Spleen (tissue), 11 donors: ENCODE data around the gene WDFY4. TPM values are rescaled to one million over a fixed set of nuclear protein-coding genes. Genes with fewer than 3 reads are reported as not detected.

Experiments used
- DNase-seq: peaks from one replicate; pipeline ENCODE4 v3.0.0-alpha.2; 2020
- H3K27ac ChIP-seq, 8 donors: fragments of 200-600 bp; sonication (generic) in 7 of 8; 1 replicate in 4 of 8; 2 replicates in 4 of 8; pipeline versions ENCODE4 v1.5.0 to v1.8.0; 2016 to 2021; ENCODE audit warnings: inconsistent platforms in 4 of 8, mild to moderate bottlenecking in 4 of 8, moderate library complexity in 1 of 8
- H3K27me3 ChIP-seq, 7 donors: fragments of 200-600 bp; sonication (generic) in 6 of 7; replicated peaks in 1 of 7; 1 replicate in 4 of 7; 2 replicates in 3 of 7; pipeline versions ENCODE4 v1.5.0 to v1.8.0; 2016 to 2021; ENCODE audit warnings: inconsistent platforms in 3 of 7, mild to moderate bottlenecking in 1 of 7
- H3K36me3 ChIP-seq, 6 donors: fragments of 200-600 bp; sonication (generic) in 5 of 6; 1 replicate in 4 of 6; 2 replicates in 2 of 6; pipeline versions ENCODE4 v1.5.0 to v1.8.0; 2016 to 2021; ENCODE audit warnings: inconsistent platforms in 2 of 6
- H3K4me1 ChIP-seq, 6 donors: fragments of 200-600 bp; sonication (generic) in 5 of 6; 1 replicate in 3 of 6; 2 replicates in 3 of 6; pipeline versions ENCODE4 v1.5.0 to v1.8.0; 2016 to 2021; ENCODE audit warnings: inconsistent platforms in 3 of 6
- H3K4me3 ChIP-seq, 8 donors: fragments of 200-600 bp; sonication (generic) in 7 of 8; 1 replicate in 4 of 8; 2 replicates in 4 of 8; pipeline versions ENCODE4 v1.5.0 to v1.8.0; 2016 to 2021; ENCODE audit warnings: inconsistent platforms in 4 of 8, mild to moderate bottlenecking in 4 of 8, moderate library complexity in 2 of 8
- H3K9me3 ChIP-seq, 8 donors: fragments of 200-600 bp; sonication (generic) in 7 of 8; 1 replicate in 4 of 8; 2 replicates in 4 of 8; pipeline versions ENCODE4 v1.5.0 to v1.8.0; 2016 to 2021; ENCODE audit warnings: inconsistent platforms in 4 of 8
- CTCF ChIP-seq, 11 experiments: fragments of 200-600 bp in 7 of 11; fragments of 450-650 bp in 4 of 11; sonication (generic) in 4 of 11; IDR thresholded peaks in 8 of 11; conservative IDR thresholded peaks in 3 of 11; 1 replicate in 7 of 11; 2 replicates in 4 of 11; pipeline versions ENCODE4 v1.4.0 to v1.8.0; 2016 to 2021; ENCODE audit warnings: antibody characterized with exemption in 11 of 11, inconsistent platforms in 4 of 11, mild to moderate bottlenecking in 1 of 11
- POLR2A ChIP-seq, 3 donors: fragments of 450-650 bp; IDR thresholded peaks; one replicate each; pipeline ENCODE4 v1.5.1; 2017; ENCODE audit warnings: antibody characterized with exemption in 3 of 3, mild to moderate bottlenecking in 1 of 3
- POLR2AphosphoS5 ChIP-seq, 3 donors: sonication (generic); formaldehyde crosslinking; IDR thresholded peaks; one replicate each; pipeline ENCODE4 v1.5.1; 2017; ENCODE audit warnings: antibody characterized with exemption in 3 of 3
- WGBS, 5 donors: extraction: QIAGEN DNeasy Blood & Tissue Kit in 3 of 5; methylation state at CpG; one replicate each; pipeline versions ENCODE4 v1.1.5 to v1.1.7; 2013 to 2018; 5-methylcytosine and 5-hydroxymethylcytosine counted together
- intact Hi-C: fragments of 100-400 bp; cut with DNase I; formaldehyde crosslinking; loops from one replicate; pipeline ENCODE4 v1.15.0; 2023; ENCODE audit warnings: low total_unique reads
- polyA plus RNA-seq, 3 donors: library from polyadenylated mRNA; stranded (reverse); fragments of 200-250 nt; gene quantifications; one replicate each; pipeline ENCODE4 v1.2.1, GENCODE V29; 2013
- total RNA-seq, 7 donors: library from RNA; depleted of rRNA in 3 of 7; stranded (reverse); fragments of >200 nt in 3 of 7; fragmentation: NEBNext Ultra II Directional in 4 of 7; extraction: Animal tissue kit (Norgen Biotek cat#: 25700) in 4 of 7; gene quantifications; one replicate each; pipeline versions ENCODE4 v1.1.0 to v1.2.1, GENCODE V29; 2016 to 2021
- donor health status: healthy with polysubstance abuse.
- donor health status: DM: no; HTN: no; CAD: no; lungs with moderate emphysema.
- donor health status: DM: no; HTN: no; CAD: no.
- donor health status: Bipolar disorder and iron deficiency.
- donor health status: healthy.
- donor health status: DM: no; HTN: no; CAD: no.
- donor health status: DM: yes; HTN: yes; CAD: no.

Gene WDFY4
- total and polyA plus RNA-seq, 10 donors: 31.7 to 120 (median 88.9) TPM

- Histone ChIP-seq H3K27ac (no peak overlapping the region), H3K4me3 (no peak overlapping the region), H3K27me3 (no peaks in the 10 kb centered on the region), H3K4me1 (no peaks in the 10 kb centered on the region), H3K36me3 (peaks cover 0 to 85% (median 52%) of the 10 kb centered on the region in 6 donors), H3K9me3 (no peaks in the 10 kb centered on the region)
- DNase-seq: no peak
- WGBS, 5 donors: 89 to 97% (median 91%) methylated on average over 6 of the region's 6 CpGs
- intact Hi-C loops: no loop called here
- no peak for TF ChIP-seq POLR2AphosphoS5 (IDR thresholded peaks at IDR 0.05)
- no peak for TF ChIP-seq CTCF (IDR thresholded peaks at IDR 0.05 in 8 of 11, conservative IDR thresholded peaks at IDR 0.05 in 3 of 11)
- no peak for TF ChIP-seq POLR2A (IDR thresholded peaks at IDR 0.05)
These were observed 95.0 kb downstream of the WDFY4 start for GRCh38 chr10:48779546-48780152.

DNA sequence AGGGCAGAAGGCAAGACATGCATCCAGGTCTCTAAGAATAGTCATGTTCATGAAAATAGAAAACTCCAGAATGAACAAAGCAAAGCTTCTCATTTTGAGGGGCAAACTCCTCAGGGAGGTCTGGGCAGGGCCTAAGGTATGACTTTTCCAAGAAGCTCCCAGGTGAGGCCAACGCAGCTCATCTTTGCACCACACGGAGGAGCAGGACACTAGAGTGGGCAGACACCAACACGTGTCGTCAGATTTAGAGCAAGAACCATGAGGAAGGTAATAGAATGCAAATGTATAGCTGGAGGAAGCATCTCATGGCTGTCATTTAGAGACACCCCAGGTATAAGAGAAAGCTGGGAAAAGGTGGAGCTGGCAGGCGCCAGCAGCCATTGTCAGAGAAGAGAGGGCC, 95.7 kb downstream of the WDFY4 start:
- intact Hi-C loops: no loop called here
- H3K9me3 ChIP-seq: no peaks in the 10 kb centered on the region
- 91 to 96% (median 94%) methylated on average over 5 of the region's 5 CpGs for WGBS, 5 donors
- H3K27ac ChIP-seq: no peak overlapping the region
- no peaks in the 10 kb centered on the region for H3K27me3 ChIP-seq
- no peak for DNase-seq
- no peak for TF ChIP-seq POLR2AphosphoS5 (IDR thresholded peaks at IDR 0.05)
- TF ChIP-seq POLR2A (IDR thresholded peaks at IDR 0.05): no peak
- TF ChIP-seq CTCF (IDR thresholded peaks at IDR 0.05 in 8 of 11, conservative IDR thresholded peaks at IDR 0.05 in 3 of 11): no peak
- H3K4me3 ChIP-seq: no peak overlapping the region
- H3K36me3 ChIP-seq: peaks cover 0 to 85% (median 48%) of the 10 kb centered on the region in 6 donors
- no peaks in the 10 kb centered on the region for H3K4me1 ChIP-seq

- Histone ChIP-seq H3K36me3 (peaks cover 0 to 84% (median 35%) of the 10 kb centered on the region in 6 donors), H3K9me3 (no peaks in the 10 kb centered on the region), H3K4me3 (no peak overlapping the region), H3K27ac (no peak overlapping the region), H3K27me3 (no peaks in the 10 kb centered on the region), H3K4me1 (no peaks in the 10 kb centered on the region)
- DNase-seq: no peak
- intact Hi-C loops: no loop called here
- 86 to 96% (median 92%) methylated on average over 2 of the region's 2 CpGs for WGBS, 5 donors
- TF ChIP-seq POLR2A (IDR thresholded peaks at IDR 0.05) (no peak), CTCF (IDR thresholded peaks at IDR 0.05 in 8 of 11, conservative IDR thresholded peaks at IDR 0.05 in 3 of 11) (no peak), POLR2AphosphoS5 (IDR thresholded peaks at IDR 0.05) (no peak)
These were observed 97.7 kb downstream of the WDFY4 start for GRCh38 chr10:48782386-48782785.

- peaks cover 0 to 81% (median 27%) of the 10 kb centered on the region in 6 donors for H3K36me3 ChIP-seq
- intact Hi-C loops: no loop called here
- H3K9me3 ChIP-seq: no peaks in the 10 kb centered on the region
- no peaks in the 10 kb centered on the region for H3K4me1 ChIP-seq
- TF ChIP-seq CTCF (IDR thresholded peaks at IDR 0.05 in 8 of 11, conservative IDR thresholded peaks at IDR 0.05 in 3 of 11) (no peak), POLR2AphosphoS5 (IDR thresholded peaks at IDR 0.05) (no peak), POLR2A (IDR thresholded peaks at IDR 0.05) (no peak)
- no peak for DNase-seq
- no peak overlapping the region for H3K27ac ChIP-seq
- H3K27me3 ChIP-seq: no peaks in the 10 kb centered on the region
- WGBS, 5 donors: 72 to 95% (median 83%) methylated on average over 2 of the region's 2 CpGs
- no peak overlapping the region for H3K4me3 ChIP-seq
These were observed 99.4 kb downstream of the WDFY4 start for GRCh38 chr10:48784031-48784430.
